Mesothelial cell of epicardium (in vitro differentiated cells): Measurements from ENCODE around the gene FIBP. TPM values are rescaled to one million over a fixed set of nuclear protein-coding genes. Genes with fewer than 3 reads are reported as not detected.
"Not testable (repeated sequence)": the region's sequence is repeated elsewhere in the genome, so short reads cannot be mapped to it uniquely, and the experiment has no call there.

Source experiments
- DNase-seq, 2 experiments: peaks; one replicate each; pipeline ENCODE4 v3.0.0; 2021; ENCODE audit warnings: low spot score in 2 of 2; ENCODE audit not compliant: unreplicated experiment in 2 of 2
- H3K27ac Mint-ChIP-seq: 2 replicates; pipeline ENCODE4 v1.8.0; 2021; ENCODE audit warnings: mixed read lengths
- H3K27me3 Mint-ChIP-seq: 2 replicates; pipeline ENCODE4 v1.8.0; 2021; ENCODE audit warnings: low read depth, mixed read lengths
- H3K36me3 Mint-ChIP-seq: 2 replicates; pipeline ENCODE4 v1.8.0; 2021; ENCODE audit warnings: mixed read lengths
- H3K4me1 Mint-ChIP-seq: 2 replicates; pipeline ENCODE4 v1.8.0; 2021; ENCODE audit warnings: mixed read lengths
- H3K4me3 Mint-ChIP-seq: 2 replicates; pipeline ENCODE4 v1.8.0; 2021; ENCODE audit warnings: mild to moderate bottlenecking, moderate library complexity, mixed read lengths
- H3K9me3 Mint-ChIP-seq: 2 replicates; pipeline ENCODE4 v1.8.0; 2021; ENCODE audit warnings: mixed read lengths
- CTCF ChIP-seq: fragments of 200-600 bp; sonication (generic); IDR thresholded peaks from one replicate; pipeline ENCODE4 v1.5.0; 2021; ENCODE audit warnings: antibody characterized with exemption; ENCODE audit not compliant: unreplicated experiment
- total RNA-seq: library from RNA; stranded (reverse); gene quantifications from 3 replicates; pipeline ENCODE4 v1.2.1, GENCODE V29; 2021

FIBP gene
- total RNA-seq, 1 donor from 2014 or later: 62.9 TPM

- H3K4me3 Mint-ChIP-seq: no peak overlapping the region
- TF ChIP-seq CTCF: no peak
- H3K36me3 Mint-ChIP-seq: no peaks in the 10 kb centered on the region
- H3K27me3 Mint-ChIP-seq: peaks cover 70% of the 10 kb centered on the region
- H3K9me3 Mint-ChIP-seq: no peaks in the 10 kb centered on the region
- no peak overlapping the region for H3K27ac Mint-ChIP-seq
- DNase-seq: no peak
- peaks cover 11% of the 10 kb centered on the region for H3K4me1 Mint-ChIP-seq
Measured at GRCh38 chr11:65897020-65897471, 8.8 kb upstream of the FIBP start.

GRCh38 chr11:65896034-65896999, 8.0 kb upstream of the FIBP start:
- H3K4me1 Mint-ChIP-seq: peaks cover 13% of the 10 kb centered on the region
- no peak overlapping the region for H3K27ac Mint-ChIP-seq
- no peak overlapping the region for H3K4me3 Mint-ChIP-seq
- no peak for DNase-seq
- no peaks in the 10 kb centered on the region for H3K36me3 Mint-ChIP-seq
- no peak for TF ChIP-seq CTCF
- peaks cover 63% of the 10 kb centered on the region for H3K27me3 Mint-ChIP-seq
- H3K9me3 Mint-ChIP-seq: no peaks in the 10 kb centered on the region

GRCh38 chr11:65895482-65895981, 7.3 kb upstream of the FIBP start:
- Mint-ChIP-seq H3K27ac (no peak overlapping the region), H3K9me3 (no peaks in the 10 kb centered on the region), H3K4me3 (no peak overlapping the region), H3K36me3 (no peaks in the 10 kb centered on the region), H3K4me1 (peaks cover 13% of the 10 kb centered on the region), H3K27me3 (peaks cover 55% of the 10 kb centered on the region)
- no peak for TF ChIP-seq CTCF
- DNase-seq: no peak

- no peaks in the 10 kb centered on the region for H3K9me3 Mint-ChIP-seq
- H3K4me3 Mint-ChIP-seq: no peak overlapping the region
- H3K27ac Mint-ChIP-seq: no peak overlapping the region
- peaks cover 46% of the 10 kb centered on the region for H3K27me3 Mint-ChIP-seq
- TF ChIP-seq CTCF: no peak
- no peaks in the 10 kb centered on the region for H3K36me3 Mint-ChIP-seq
- H3K4me1 Mint-ChIP-seq: peaks cover 26% of the 10 kb centered on the region
- no peak for DNase-seq
Measured at GRCh38 chr11:65894034-65894591, 5.8 kb upstream of the FIBP start.

- H3K4me1 Mint-ChIP-seq: peaks cover 32% of the 10 kb centered on the region
- no peaks in the 10 kb centered on the region for H3K9me3 Mint-ChIP-seq
- no peak for TF ChIP-seq CTCF
- DNase-seq: no peak
- no peak overlapping the region for H3K27ac Mint-ChIP-seq
- no peaks in the 10 kb centered on the region for H3K36me3 Mint-ChIP-seq
- H3K4me3 Mint-ChIP-seq: peak overlapping the region; percentile 62
- H3K27me3 Mint-ChIP-seq: peaks cover 33% of the 10 kb centered on the region
Measured at GRCh38 chr11:65892661-65893317, 4.5 kb upstream of the FIBP start.

GRCh38 chr11:65892137-65892540, 3.9 kb upstream of the FIBP start:
- not testable (repeated sequence) for H3K9me3 Mint-ChIP-seq, H3K27ac Mint-ChIP-seq, H3K36me3 Mint-ChIP-seq, DNase-seq
- Mint-ChIP-seq H3K4me1 (peaks cover 38% of the 10 kb centered on the region), H3K27me3 (peaks cover 26% of the 10 kb centered on the region), H3K4me3 (peak overlapping the region; percentile 62)
